Left ventricle myocardium superior (tissue), 1 donor: ENCODE measurements around the gene FAF2. TPM values are rescaled to one million over a fixed set of nuclear protein-coding genes. Genes with fewer than 3 reads are reported as not detected.

ENCODE experiments used
- ATAC-seq: fragments of 200-7000 bp; cut with Tn5 transposase; one replicate; pipeline ENCODE4 v1.9.1; 2020; ENCODE audit warnings: mild to moderate bottlenecking, moderate library complexity
- DNase-seq: peaks from one replicate; pipeline ENCODE4 v3.0.0-alpha.2; 2020
- intact Hi-C: fragments of 100-400 bp; cut with micrococcal nuclease; formaldehyde crosslinking; loops from one replicate; pipeline ENCODE4 v1.11.0; 2022
- total RNA-seq: library from RNA; stranded (reverse); fragmentation: NEBNext Ultra II Directional; extraction: Animal tissue kit (Norgen Biotek cat#: 25700); gene quantifications from one replicate; pipeline ENCODE4 v1.2.1, GENCODE V29; 2021
- donor health status: DM: no; HTN: yes; CAD: no; lungs with severe emphysema.

FAF2 gene
- total RNA-seq, 1 donor from 2014 or later, result 16.2 TPM

- ATAC-seq (no peak), DNase-seq (no peak)
- intact Hi-C loops, result no loop called here
Observed at GRCh38 chr5:176491101-176491502, 42.9 kb downstream of the FAF2 start.

GRCh38 chr5:176491901-176492300 lies 43.7 kb downstream of the FAF2 start:
- no peak for DNase-seq
- intact Hi-C loops, result no loop called here
- ATAC-seq, result no peak

DNA sequence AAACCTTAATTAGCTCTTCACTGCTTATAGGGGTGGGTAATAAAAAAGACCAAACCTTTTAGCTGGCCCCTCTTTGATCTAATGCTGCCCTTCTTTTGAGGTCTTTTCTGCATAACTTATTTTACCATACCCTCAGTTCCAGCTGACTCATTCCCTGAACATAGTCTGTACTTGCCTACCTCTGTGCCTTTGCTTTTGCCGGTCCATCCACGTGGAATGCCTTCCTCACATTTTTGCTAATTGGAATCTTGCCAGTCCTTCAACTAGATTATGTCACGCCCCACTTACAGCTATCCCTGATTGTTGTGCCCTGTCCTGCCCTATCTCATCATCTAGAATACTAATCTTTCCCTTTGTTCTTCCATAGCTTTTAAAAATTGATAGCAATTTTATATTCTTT lies 44.2 kb downstream of the FAF2 start:
- ATAC-seq (no peak), DNase-seq (no peak)
- intact Hi-C loops, result no loop called here

GRCh38 chr5:176497852-176498251 lies 49.7 kb downstream of the FAF2 start:
- ATAC-seq, result no peak
- no peak for DNase-seq
- intact Hi-C loops, result no loop called here

GRCh38 chr5:176499273-176499672 lies 51.1 kb downstream of the FAF2 start:
- ATAC-seq, result no peak
- DNase-seq, result no peak
- intact Hi-C loops, result no loop called here

GRCh38 chr5:176500511-176500910 lies 52.3 kb downstream of the FAF2 start:
- intact Hi-C loops, result no loop called here
- no peak for DNase-seq
- ATAC-seq, result no peak

DNA sequence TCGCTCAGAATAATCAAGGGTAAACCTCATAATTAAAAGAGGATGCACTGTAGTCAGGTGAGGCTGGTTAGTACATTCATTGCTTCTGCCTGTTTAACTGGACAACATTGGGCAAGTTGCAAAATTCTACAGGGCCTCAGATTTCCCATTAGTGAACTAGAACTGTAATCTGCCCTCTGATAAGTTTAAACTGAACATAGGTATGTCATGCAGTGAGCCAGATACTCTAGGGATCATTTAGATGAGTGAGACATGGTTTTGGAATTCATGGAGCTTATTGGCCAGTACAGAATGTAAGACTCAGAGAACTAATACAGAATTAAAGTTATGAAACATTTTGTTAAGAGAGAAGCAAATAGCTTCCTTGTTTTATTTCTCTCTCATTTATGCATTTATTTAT lies 53.1 kb downstream of the FAF2 start:
- no peak for DNase-seq
- intact Hi-C loops, result no loop called here
- no peak for ATAC-seq

GRCh38 chr5:176503496-176503895 lies 55.3 kb downstream of the FAF2 start:
- DNase-seq, result no peak
- intact Hi-C loops, result no loop called here
- no peak for ATAC-seq

DNA sequence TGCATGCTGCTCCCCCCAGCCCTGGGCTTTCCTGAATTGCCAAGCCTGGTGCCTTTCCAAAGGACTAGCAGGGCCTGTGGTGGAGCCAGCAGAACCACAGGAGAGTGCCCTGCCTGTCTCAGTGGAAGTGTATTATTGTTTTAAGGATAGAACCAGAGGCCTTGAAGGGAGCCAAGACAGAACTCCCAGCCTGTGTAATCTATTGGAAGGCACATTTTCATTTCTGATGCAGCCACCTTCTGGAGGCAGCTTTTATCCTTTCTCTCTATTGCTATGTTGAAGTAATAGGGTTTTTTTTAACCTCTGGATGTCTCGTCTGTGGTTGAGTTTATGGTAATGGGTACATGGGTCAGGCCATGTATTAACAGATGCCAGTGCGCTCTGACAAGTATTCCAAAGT lies 59.7 kb downstream of the FAF2 start:
- no peak for ATAC-seq
- intact Hi-C loops, result no loop called here
- no peak for DNase-seq

- ATAC-seq, result no peak
- intact Hi-C loops, result no loop called here
- DNase-seq, result no peak
Observed at GRCh38 chr5:176508603-176509002, 60.4 kb downstream of the FAF2 start.

DNA sequence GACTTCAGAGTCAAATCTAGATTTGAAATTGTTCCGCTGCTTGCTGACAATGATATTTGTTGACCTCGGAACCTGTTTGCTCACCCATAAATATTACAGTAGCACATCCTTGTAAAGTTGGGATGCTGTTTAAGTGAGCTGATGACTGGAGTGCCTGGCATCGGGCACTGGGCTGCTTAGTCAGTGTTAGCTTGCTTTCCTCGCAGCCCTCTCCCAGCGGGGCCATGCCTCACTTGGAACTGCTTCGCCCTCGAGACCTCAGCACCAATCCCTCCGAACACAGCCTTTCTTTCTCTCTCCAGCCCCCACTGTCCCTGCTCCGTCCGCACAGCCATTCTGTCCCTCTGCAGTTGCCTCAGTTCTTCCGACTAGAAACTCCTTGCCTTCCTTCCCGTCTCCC lies 65.6 kb downstream of the FAF2 start:
- intact Hi-C loops, result no loop called here
- no peak for ATAC-seq

GRCh38 chr5:176514244-176514950 lies 66.2 kb downstream of the FAF2 start:
- no peak for ATAC-seq
- intact Hi-C loops, result no loop called here
- DNase-seq, result no peak

More for the DNA sequence above, 65.6 kb downstream of the FAF2 start:
- no peak for DNase-seq

GRCh38 chr5:176515396-176515795 lies 67.2 kb downstream of the FAF2 start:
- ATAC-seq (no peak), DNase-seq (no peak)
- intact Hi-C loops, result no loop called here

DNA sequence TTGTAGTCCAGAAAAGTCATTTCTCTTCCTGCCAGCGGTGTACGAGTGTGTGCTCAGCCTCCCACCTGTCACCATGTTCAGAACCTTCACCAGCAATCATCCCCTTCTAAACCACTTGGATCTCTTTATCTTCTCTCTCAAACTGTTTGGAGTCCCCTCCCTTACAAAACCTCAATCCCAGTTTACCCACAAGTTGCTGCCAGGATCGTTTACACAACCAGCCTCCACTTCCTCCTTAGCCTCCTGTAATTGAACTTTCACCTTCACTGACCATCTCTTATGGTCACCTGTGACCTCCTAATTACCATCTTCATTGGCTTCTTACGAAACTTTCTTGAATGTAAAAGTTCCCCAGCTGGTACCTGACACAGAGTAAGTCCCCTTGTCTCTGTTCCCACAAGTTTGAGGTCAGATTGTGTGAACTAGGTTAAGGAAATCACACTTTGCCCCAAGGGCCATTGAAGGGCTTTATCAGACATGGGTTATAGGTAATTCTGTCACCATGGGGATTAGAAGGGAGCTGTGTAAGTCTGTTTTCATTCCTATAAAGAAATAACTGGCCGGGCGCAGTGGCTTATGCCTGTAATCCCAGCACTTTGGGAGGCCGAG lies 69.0 kb downstream of the FAF2 start:
- intact Hi-C loops, result no loop called here
- ATAC-seq, result no peak
- DNase-seq, result no peak

GRCh38 chr5:176519810-176520720 lies 71.9 kb downstream of the FAF2 start:
- DNase-seq (no peak), ATAC-seq (no peak)
- intact Hi-C loops, result no loop called here

GRCh38 chr5:176521286-176521685 lies 73.1 kb downstream of the FAF2 start:
- intact Hi-C loops, result no loop called here
- ATAC-seq, result no peak

DNA sequence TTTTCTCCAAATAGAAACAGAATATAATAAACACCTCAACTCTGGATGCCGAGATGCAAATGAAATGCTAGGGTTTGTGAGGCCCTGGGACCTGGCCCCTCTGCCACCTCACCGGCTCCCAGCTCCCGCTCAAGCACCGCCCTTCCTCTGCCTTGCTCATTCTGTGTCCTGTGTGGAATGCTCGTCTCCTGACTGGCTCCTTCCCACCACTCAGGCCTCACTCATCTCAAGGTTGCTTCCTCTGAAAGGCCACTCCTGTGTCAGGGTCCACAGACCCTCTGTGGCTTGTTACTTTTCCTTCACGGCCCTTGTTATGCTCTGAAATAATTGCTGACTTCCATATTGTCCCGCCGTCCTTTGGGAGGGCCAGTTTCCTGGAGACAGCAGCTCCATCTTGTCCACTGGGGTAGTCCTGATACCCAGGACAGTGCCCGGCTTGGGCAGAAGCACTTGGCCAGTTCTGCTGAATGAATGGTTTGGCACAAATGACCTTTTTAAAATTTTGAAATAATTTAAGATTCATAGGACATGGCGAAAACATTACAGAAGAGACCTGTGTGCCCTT lies 73.6 kb downstream of the FAF2 start:
- DNase-seq (no peak), ATAC-seq (no peak)
- intact Hi-C loops, result no loop called here

More at GRCh38 chr5:176521286-176521685, 73.1 kb downstream of the FAF2 start:
- no peak for DNase-seq

GRCh38 chr5:176524138-176524537 lies 76.0 kb downstream of the FAF2 start:
- ATAC-seq, result no peak
- DNase-seq, result no peak
- intact Hi-C loops, result no loop called here

DNA sequence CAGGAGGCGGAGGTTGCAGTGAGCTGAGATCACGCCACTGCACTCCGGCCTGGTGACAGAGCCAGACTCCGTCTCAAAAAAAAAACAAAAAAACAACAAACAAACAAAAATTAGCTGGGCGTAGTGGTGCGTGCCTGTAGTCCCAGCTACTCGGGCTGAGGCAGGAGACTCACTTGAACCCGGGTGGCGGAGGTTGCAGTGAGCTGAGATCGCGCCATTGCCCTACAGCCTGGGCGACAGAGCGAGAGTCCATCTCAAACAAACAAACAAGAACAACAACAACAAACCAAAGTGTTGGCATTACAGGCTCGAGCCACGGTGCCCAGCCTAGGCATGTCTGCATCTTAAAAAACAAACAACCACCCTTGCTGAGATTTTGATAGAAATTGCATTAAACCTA lies 76.8 kb downstream of the FAF2 start:
- intact Hi-C loops, result no loop called here
- DNase-seq, result no peak
- no peak for ATAC-seq

DNA sequence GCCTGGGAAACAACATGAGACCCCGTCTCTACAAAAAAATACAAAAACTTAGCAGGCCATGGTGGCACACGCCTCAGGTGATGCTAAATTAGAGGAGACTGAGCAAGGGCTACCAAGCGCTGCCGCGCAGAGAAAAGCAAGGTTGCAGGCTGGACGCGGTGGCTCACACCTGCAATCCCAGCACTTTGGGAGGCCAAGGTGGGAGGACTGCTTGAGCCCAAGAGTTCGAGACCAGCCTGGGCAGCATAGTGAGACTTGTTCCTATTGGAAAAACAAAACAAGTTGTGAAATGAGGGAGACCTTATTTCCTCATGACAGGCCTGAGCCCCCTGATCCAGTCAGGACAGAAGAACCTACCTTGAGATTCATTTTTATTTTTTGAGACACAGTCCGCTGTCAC lies 77.5 kb downstream of the FAF2 start:
- ATAC-seq, result no peak
- intact Hi-C loops, result no loop called here
- no peak for DNase-seq
